ENCODE data around the gene FAM78B.

DNA sequence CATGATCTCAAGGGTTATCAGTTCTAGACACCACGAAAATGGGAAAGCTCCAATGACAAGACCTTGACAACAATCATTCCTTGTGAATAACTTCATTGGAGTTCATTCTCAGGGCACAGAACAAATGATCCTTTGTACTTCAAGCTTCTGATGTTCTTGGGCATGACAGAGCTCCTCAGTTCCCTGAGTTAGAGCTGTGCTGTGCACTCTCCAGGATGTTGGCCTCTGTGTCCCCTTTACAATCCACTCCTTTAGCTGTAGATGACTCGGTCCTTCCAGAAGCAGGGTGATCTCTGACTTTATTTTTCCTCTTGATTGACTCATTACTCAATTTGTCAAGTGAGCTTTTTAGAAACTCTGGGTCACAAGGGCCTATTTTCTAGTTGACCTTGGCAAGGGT, 3.9 kb upstream of the FAM78B start:
- TF ChIP-seq, protein P1, sequence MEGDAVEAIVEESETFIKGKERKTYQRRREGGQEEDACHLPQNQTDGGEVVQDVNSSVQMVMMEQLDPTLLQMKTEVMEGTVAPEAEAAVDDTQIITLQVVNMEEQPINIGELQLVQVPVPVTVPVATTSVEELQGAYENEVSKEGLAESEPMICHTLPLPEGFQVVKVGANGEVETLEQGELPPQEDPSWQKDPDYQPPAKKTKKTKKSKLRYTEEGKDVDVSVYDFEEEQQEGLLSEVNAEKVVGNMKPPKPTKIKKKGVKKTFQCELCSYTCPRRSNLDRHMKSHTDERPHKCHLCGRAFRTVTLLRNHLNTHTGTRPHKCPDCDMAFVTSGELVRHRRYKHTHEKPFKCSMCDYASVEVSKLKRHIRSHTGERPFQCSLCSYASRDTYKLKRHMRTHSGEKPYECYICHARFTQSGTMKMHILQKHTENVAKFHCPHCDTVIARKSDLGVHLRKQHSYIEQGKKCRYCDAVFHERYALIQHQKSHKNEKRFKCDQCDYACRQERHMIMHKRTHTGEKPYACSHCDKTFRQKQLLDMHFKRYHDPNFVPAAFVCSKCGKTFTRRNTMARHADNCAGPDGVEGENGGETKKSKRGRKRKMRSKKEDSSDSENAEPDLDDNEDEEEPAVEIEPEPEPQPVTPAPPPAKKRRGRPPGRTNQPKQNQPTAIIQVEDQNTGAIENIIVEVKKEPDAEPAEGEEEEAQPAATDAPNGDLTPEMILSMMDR (IDR thresholded peaks at IDR 0.05; ENCODE audit: low read length), result no peak
- no peak for TF ChIP-seq EZH2 (IDR thresholded peaks at IDR 0.05; ENCODE audit: borderline replicate concordance, low read length)

Data from OCI-LY1 (cell line).